Stimulated activated CD4-positive, alpha-beta T cell treated with anti-CD3 and anti-CD28 coated beads, Interleukin-12 subunit alpha, Interleukin-12 subunit beta, amount 100 ng/mL, for 48 hours (primary cell): ENCODE results near the gene CD47.

ENCODE experiments used
- DNase-seq, 3 donors: peaks; one replicate each; pipeline ENCODE4 v3.0.0-alpha.2; 2020; ENCODE audit warnings: low read depth in 2 of 3, low spot score in 1 of 3

The CD47 gene

GRCh38 chr3:108093021-108093420, 2.2 kb upstream of the CD47 start:
- DNase-seq, result no peak

GRCh38 chr3:108092501-108092900, 1.7 kb upstream of the CD47 start:
- DNase-seq, result no peak

GRCh38 chr3:108091498-108092250, 843 bp upstream of the CD47 start:
- peak in 1 of 3 donors; percentile 26 for DNase-seq

GRCh38 chr3:108090049-108090700, 656 bp downstream of the CD47 start:
- peak; percentile 26 to 43 (median 43) for DNase-seq

- no peak for DNase-seq
Measured at GRCh38 chr3:108089579-108089978, 1.3 kb downstream of the CD47 start.

GRCh38 chr3:108088697-108089096, 2.1 kb downstream of the CD47 start:
- peak; percentile 10 to 65 (median 44) for DNase-seq

GRCh38 chr3:108088146-108088545, 2.7 kb downstream of the CD47 start:
- DNase-seq, result no peak

GRCh38 chr3:108086653-108087052, 4.2 kb downstream of the CD47 start:
- DNase-seq, result no peak

- no peak for DNase-seq
Measured at GRCh38 chr3:108085810-108086350, 5.0 kb downstream of the CD47 start.

- DNase-seq, result no peak
Measured at GRCh38 chr3:108085370-108085769, 5.5 kb downstream of the CD47 start.

- no peak for DNase-seq
Measured at GRCh38 chr3:108079877-108080276, 11.0 kb downstream of the CD47 start.

- no peak for DNase-seq
Measured at GRCh38 chr3:108079043-108079442, 11.8 kb downstream of the CD47 start.

- DNase-seq, result no peak
Measured at GRCh38 chr3:108076564-108076963, 14.3 kb downstream of the CD47 start.

GRCh38 chr3:108073764-108074431, 16.9 kb downstream of the CD47 start:
- DNase-seq, result no peak

- no peak for DNase-seq
Measured at GRCh38 chr3:108071368-108071767, 19.5 kb downstream of the CD47 start.

- DNase-seq, result no peak
Measured at GRCh38 chr3:108070356-108070755, 20.5 kb downstream of the CD47 start.

GRCh38 chr3:108067768-108068167, 23.1 kb downstream of the CD47 start:
- DNase-seq, result no peak

- no peak for DNase-seq
Measured at GRCh38 chr3:108065096-108065495, 25.7 kb downstream of the CD47 start.

GRCh38 chr3:108064293-108064887, 26.4 kb downstream of the CD47 start:
- DNase-seq, result no peak

GRCh38 chr3:108062051-108062450, 28.8 kb downstream of the CD47 start:
- no peak for DNase-seq

GRCh38 chr3:108060331-108060730, 30.5 kb downstream of the CD47 start:
- DNase-seq, result no peak

GRCh38 chr3:108055931-108056330, 34.9 kb downstream of the CD47 start:
- no peak for DNase-seq
